ENCODE data around the gene ANGPTL3. TPM values are rescaled to one million over a fixed set of nuclear protein-coding genes. Genes with fewer than 3 reads are reported as not detected.
"Not testable (repeated sequence)": the region's sequence is repeated elsewhere in the genome, so short reads cannot be mapped to it uniquely, and the experiment has no call there.

The ANGPTL3 gene
- polyA plus RNA-seq, 1 of the 3 experiments (the other 2 are of a cell fraction) = not detected

DNA sequence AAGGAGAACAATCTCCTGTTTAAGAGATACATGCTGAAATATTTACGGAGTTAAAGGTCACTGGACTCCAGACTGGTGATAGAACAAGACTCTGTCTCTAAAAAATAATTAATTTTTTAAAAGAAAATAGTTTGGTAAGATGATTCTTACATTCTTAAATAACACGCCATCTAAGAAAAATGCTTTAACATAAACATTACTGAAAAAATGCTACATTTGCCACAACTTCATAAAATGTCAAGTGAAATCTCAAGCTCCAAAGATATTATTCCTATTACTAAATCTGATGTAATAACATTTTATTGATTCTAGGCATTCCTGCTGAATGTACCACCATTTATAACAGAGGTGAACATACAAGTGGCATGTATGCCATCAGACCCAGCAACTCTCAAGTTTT lies 4.1 kb downstream of the ANGPTL3 start:
- H2AFZ ChIP-seq (ENCODE audit: low read depth) = no peak overlapping the region
- no peak for DNase-seq
- POLR2A ChIA-PET = no interaction called here
- no peak overlapping the region for H3K9ac ChIP-seq
- 95% methylated on average over 2 of the region's 2 CpGs for WGBS (ENCODE audit: low lambda C conversion rate)
- H3K36me3 ChIP-seq (replicated peaks in 1 of 2; ENCODE audit: control insufficient read depth in 1 of 2, insufficient read depth in 2 of 2, low read length in 1 of 2) = peaks cover 12 to 51% of the 10 kb centered on the region in 2 experiments
- H4K20me1 ChIP-seq (ENCODE audit: insufficient read depth) = no peaks in the 10 kb centered on the region
- H3K4me2 ChIP-seq = no peak overlapping the region
- H3F3A ChIP-seq (replicated peaks; ENCODE audit: insufficient read depth) = peaks cover 15% of the 10 kb centered on the region
- H3K4me3 ChIP-seq (ENCODE audit: low read depth in 2 of 2, low read length in 1 of 2) = no peak overlapping the region
- H3K4me1 ChIP-seq (ENCODE audit: control insufficient read depth in 1 of 2, insufficient read depth in 2 of 2, low read depth in 1 of 2, low read length in 1 of 2) = no peaks in the 10 kb centered on the region; a peak in 1 of 4 replicates
- no peaks in the 10 kb centered on the region for H3K9me3 ChIP-seq
- TF ChIP-seq RXRA (IDR thresholded peaks at IDR 0.05; ENCODE audit: borderline replicate concordance, low read depth) = no peak
- TF ChIP-seq MEF2A (IDR thresholded peaks at IDR 0.05; ENCODE audit: borderline replicate concordance, low read depth) = no peak
- no peak for TF ChIP-seq NFIC (IDR thresholded peaks at IDR 0.05; ENCODE audit: borderline replicate concordance)
- TF ChIP-seq FOSL2 (IDR thresholded peaks at IDR 0.05; ENCODE audit: borderline replicate concordance, low read depth) = no peak
- TF ChIP-seq GATA2 (CRISPR knock-in tag; IDR thresholded peaks at IDR 0.05) = no peak
- H3K79me2 ChIP-seq (ENCODE audit: insufficient read depth) = peaks cover 11% of the 10 kb centered on the region
- no peaks in the 10 kb centered on the region for H3K27me3 ChIP-seq (ENCODE audit: insufficient read depth)
- CTCF ChIA-PET = interaction anchor here (1.0 kb wide), 1 partner anchor 13 kb away, joined by 3 read pairs; no protein-coding TSS in a partner anchor
- H3K27ac ChIP-seq (ENCODE audit: low read depth in 2 of 2, low read length in 1 of 2) = no peak overlapping the region
- 0 out of 2 replicates have a peak, but pooled peaks cover 10% of the 10 kb centered on the region for H3K9me2 ChIP-seq

DNA sequence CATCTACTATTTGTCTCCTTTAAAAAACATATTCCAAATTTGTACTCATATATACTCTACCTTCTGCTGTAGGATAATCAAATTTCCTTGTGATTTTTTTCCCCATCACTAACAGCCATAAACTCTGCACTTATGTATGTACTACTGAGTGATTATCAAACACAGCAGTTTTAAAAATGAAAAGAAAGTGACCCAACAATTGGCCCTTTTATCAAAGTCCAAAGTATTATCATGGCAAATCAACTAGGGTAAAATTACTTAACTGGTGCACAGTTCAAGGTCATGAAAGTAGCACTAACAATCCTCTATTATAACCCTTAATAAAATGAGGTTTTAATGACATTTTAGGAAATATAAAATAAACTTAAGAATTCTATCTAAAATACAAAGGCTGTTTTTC lies 11.6 kb downstream of the ANGPTL3 start:
- ChIA-PET CTCF (no interaction called here), POLR2A (no interaction called here)
- H3K36me3 ChIP-seq (replicated peaks in 1 of 2; ENCODE audit: control insufficient read depth in 1 of 2, insufficient read depth in 2 of 2, low read length in 1 of 2) = peaks cover 2 to 43% of the 10 kb centered on the region in 2 experiments
- H3K4me3 ChIP-seq (ENCODE audit: low read depth in 2 of 2, low read length in 1 of 2) = no peak overlapping the region
- TF ChIP-seq TAF1 (IDR thresholded peaks at IDR 0.05; ENCODE audit: borderline replicate concordance, low read depth, low read length) (no peak), SMC3 (IDR thresholded peaks at IDR 0.05; ENCODE audit: low read depth, low read length) (no peak), FOXM1 (IDR thresholded peaks at IDR 0.05; ENCODE audit: low read depth) (no peak), NFIC (IDR thresholded peaks at IDR 0.05; ENCODE audit: borderline replicate concordance) (no peak)
- TF ChIP-seq, protein P1, sequence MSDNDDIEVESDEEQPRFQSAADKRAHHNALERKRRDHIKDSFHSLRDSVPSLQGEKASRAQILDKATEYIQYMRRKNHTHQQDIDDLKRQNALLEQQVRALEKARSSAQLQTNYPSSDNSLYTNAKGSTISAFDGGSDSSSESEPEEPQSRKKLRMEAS (IDR thresholded peaks at IDR 0.05; ENCODE audit: low read depth) = no peak
- TF ChIP-seq, protein P2, sequence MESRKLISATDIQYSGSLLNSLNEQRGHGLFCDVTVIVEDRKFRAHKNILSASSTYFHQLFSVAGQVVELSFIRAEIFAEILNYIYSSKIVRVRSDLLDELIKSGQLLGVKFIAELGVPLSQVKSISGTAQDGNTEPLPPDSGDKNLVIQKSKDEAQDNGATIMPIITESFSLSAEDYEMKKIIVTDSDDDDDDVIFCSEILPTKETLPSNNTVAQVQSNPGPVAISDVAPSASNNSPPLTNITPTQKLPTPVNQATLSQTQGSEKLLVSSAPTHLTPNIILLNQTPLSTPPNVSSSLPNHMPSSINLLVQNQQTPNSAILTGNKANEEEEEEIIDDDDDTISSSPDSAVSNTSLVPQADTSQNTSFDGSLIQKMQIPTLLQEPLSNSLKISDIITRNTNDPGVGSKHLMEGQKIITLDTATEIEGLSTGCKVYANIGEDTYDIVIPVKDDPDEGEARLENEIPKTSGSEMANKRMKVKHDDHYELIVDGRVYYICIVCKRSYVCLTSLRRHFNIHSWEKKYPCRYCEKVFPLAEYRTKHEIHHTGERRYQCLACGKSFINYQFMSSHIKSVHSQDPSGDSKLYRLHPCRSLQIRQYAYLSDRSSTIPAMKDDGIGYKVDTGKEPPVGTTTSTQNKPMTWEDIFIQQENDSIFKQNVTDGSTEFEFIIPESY (IDR thresholded peaks at IDR 0.05; ENCODE audit: borderline replicate concordance, low read depth) = no peak
- TF ChIP-seq, protein P3, sequence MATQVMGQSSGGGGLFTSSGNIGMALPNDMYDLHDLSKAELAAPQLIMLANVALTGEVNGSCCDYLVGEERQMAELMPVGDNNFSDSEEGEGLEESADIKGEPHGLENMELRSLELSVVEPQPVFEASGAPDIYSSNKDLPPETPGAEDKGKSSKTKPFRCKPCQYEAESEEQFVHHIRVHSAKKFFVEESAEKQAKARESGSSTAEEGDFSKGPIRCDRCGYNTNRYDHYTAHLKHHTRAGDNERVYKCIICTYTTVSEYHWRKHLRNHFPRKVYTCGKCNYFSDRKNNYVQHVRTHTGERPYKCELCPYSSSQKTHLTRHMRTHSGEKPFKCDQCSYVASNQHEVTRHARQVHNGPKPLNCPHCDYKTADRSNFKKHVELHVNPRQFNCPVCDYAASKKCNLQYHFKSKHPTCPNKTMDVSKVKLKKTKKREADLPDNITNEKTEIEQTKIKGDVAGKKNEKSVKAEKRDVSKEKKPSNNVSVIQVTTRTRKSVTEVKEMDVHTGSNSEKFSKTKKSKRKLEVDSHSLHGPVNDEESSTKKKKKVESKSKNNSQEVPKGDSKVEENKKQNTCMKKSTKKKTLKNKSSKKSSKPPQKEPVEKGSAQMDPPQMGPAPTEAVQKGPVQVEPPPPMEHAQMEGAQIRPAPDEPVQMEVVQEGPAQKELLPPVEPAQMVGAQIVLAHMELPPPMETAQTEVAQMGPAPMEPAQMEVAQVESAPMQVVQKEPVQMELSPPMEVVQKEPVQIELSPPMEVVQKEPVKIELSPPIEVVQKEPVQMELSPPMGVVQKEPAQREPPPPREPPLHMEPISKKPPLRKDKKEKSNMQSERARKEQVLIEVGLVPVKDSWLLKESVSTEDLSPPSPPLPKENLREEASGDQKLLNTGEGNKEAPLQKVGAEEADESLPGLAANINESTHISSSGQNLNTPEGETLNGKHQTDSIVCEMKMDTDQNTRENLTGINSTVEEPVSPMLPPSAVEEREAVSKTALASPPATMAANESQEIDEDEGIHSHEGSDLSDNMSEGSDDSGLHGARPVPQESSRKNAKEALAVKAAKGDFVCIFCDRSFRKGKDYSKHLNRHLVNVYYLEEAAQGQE (IDR thresholded peaks at IDR 0.05; ENCODE audit: low read depth, low read length) = no peak
- TF ChIP-seq, protein P4, sequence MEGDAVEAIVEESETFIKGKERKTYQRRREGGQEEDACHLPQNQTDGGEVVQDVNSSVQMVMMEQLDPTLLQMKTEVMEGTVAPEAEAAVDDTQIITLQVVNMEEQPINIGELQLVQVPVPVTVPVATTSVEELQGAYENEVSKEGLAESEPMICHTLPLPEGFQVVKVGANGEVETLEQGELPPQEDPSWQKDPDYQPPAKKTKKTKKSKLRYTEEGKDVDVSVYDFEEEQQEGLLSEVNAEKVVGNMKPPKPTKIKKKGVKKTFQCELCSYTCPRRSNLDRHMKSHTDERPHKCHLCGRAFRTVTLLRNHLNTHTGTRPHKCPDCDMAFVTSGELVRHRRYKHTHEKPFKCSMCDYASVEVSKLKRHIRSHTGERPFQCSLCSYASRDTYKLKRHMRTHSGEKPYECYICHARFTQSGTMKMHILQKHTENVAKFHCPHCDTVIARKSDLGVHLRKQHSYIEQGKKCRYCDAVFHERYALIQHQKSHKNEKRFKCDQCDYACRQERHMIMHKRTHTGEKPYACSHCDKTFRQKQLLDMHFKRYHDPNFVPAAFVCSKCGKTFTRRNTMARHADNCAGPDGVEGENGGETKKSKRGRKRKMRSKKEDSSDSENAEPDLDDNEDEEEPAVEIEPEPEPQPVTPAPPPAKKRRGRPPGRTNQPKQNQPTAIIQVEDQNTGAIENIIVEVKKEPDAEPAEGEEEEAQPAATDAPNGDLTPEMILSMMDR (IDR thresholded peaks at IDR 0.05) = no peak
- TF ChIP-seq, protein P5, sequence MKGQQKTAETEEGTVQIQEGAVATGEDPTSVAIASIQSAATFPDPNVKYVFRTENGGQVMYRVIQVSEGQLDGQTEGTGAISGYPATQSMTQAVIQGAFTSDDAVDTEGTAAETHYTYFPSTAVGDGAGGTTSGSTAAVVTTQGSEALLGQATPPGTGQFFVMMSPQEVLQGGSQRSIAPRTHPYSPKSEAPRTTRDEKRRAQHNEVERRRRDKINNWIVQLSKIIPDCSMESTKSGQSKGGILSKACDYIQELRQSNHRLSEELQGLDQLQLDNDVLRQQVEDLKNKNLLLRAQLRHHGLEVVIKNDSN (IDR thresholded peaks at IDR 0.05; ENCODE audit: borderline replicate concordance, low read depth) = no peak
- H3F3A ChIP-seq (replicated peaks; ENCODE audit: insufficient read depth) = peaks cover 1% of the 10 kb centered on the region
- H3K79me2 ChIP-seq (ENCODE audit: insufficient read depth) = peaks cover 13% of the 10 kb centered on the region; the same call in 1 of the 2 replicates
- no peak overlapping the region for H2AFZ ChIP-seq (ENCODE audit: low read depth)
- no peak overlapping the region for H3K9ac ChIP-seq
- no peaks in the 10 kb centered on the region for H3K4me1 ChIP-seq (ENCODE audit: control insufficient read depth in 1 of 2, insufficient read depth in 2 of 2, low read depth in 1 of 2, low read length in 1 of 2)
- H3K9me2 ChIP-seq = 0 out of 2 replicates have a peak, but pooled peaks cover 4% of the 10 kb centered on the region
- H3K4me2 ChIP-seq = no peak overlapping the region
- no peaks in the 10 kb centered on the region for H3K27me3 ChIP-seq (ENCODE audit: insufficient read depth)
- no peak for DNase-seq
- no peak overlapping the region for H3K27ac ChIP-seq (ENCODE audit: low read depth in 2 of 2, low read length in 1 of 2)
- H4K20me1 ChIP-seq (ENCODE audit: insufficient read depth) = no peaks in the 10 kb centered on the region
- H3K9me3 ChIP-seq = no peaks in the 10 kb centered on the region; the same call in 1 of the 2 replicates

DNA sequence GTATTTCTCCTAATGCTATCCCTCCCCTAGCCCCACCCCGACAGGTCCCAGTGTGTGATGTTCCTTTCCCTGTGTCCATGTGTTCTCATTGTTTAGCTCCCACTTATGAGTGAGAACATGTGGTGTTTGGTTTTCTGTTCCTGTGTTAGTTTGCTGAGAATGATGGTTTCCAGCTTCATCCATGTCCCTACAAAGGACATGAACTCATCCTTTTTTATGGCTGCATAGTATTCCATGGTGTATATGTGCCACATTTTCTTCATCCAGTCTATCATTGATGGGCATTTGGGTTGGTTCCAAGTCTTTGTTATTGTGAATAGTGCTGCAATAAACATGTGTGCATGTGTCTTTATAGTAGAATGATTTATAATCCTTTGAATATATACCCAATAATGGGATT lies 13.3 kb downstream of the ANGPTL3 start:
- H4K20me1 ChIP-seq (ENCODE audit: insufficient read depth); POLR2A ChIA-PET; H3K9me2 ChIP-seq; CTCF ChIA-PET; H3K27me3 ChIP-seq (ENCODE audit: insufficient read depth); H3K9ac ChIP-seq; H3K4me2 ChIP-seq; DNase-seq; H3K4me1 ChIP-seq (ENCODE audit: control insufficient read depth in 1 of 2, insufficient read depth in 2 of 2, low read depth in 1 of 2, low read length in 1 of 2); H2AFZ ChIP-seq (ENCODE audit: low read depth); H3F3A ChIP-seq (replicated peaks; ENCODE audit: insufficient read depth); H3K9me3 ChIP-seq; H3K27ac ChIP-seq (ENCODE audit: low read depth in 2 of 2, low read length in 1 of 2); H3K4me3 ChIP-seq (ENCODE audit: low read depth in 2 of 2, low read length in 1 of 2): not testable (repeated sequence)
- peaks cover 2 to 28% of the 10 kb centered on the region in 2 experiments for H3K36me3 ChIP-seq (replicated peaks in 1 of 2; ENCODE audit: control insufficient read depth in 1 of 2, insufficient read depth in 2 of 2, low read length in 1 of 2)
- WGBS (ENCODE audit: low lambda C conversion rate) = 92% methylated on average over 1 of the region's 1 CpG
- peaks cover 13% of the 10 kb centered on the region; the same call in 1 of the 2 replicates for H3K79me2 ChIP-seq (ENCODE audit: insufficient read depth)

Measured in SK-N-SH (cell line).